ENCODE measurements around the gene TDRD9. TPM values are rescaled to one million over a fixed set of nuclear protein-coding genes. Genes with fewer than 3 reads are reported as not detected.

The TDRD9 gene
- total RNA-seq, 1 experiment from 2014 or later, result 0.07 TPM

DNA sequence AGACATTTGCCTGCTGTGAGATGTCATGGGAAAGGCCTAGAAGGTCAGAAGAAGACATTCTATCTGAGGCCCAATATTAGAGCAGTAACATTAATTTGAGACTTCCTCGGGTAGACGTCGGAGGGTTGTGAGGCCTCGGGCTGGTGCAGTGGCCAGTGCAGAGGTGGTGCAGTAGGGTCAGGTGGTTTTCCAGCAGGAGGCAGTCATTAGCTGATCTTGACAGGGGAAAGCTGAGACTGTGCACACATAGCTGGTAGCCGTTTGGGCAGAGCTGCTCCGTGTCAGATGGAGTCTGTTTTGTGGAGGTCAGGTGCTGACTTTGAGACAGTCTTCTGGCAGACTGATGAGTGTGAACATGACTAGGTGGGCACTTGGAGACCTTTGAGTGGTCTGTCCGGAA is 91.5 kb downstream of the TDRD9 start:
- H3K27ac ChIP-seq (ENCODE audit: low read length), result no peak overlapping the region
- no peaks in the 10 kb centered on the region for H3F3A ChIP-seq (ENCODE audit: low read length, unreplicated experiment)
- BruUV-seq (replicated peaks), result no TSS peak
- H3K4me1 ChIP-seq (ENCODE audit: insufficient read depth, low read length), result 0 out of 2 replicates have a peak, but pooled peaks cover under 1% of the 10 kb centered on the region
- H3K9ac ChIP-seq (ENCODE audit: low read length), result no peak overlapping the region
- H3K27me3 ChIP-seq (ENCODE audit: low read length), result no peaks in the 10 kb centered on the region
- H3K9me3 ChIP-seq (ENCODE audit: low read length), result no peaks in the 10 kb centered on the region
- H2AFZ ChIP-seq (ENCODE audit: low read length), result no peak overlapping the region
- TF ChIP-seq, protein P1, sequence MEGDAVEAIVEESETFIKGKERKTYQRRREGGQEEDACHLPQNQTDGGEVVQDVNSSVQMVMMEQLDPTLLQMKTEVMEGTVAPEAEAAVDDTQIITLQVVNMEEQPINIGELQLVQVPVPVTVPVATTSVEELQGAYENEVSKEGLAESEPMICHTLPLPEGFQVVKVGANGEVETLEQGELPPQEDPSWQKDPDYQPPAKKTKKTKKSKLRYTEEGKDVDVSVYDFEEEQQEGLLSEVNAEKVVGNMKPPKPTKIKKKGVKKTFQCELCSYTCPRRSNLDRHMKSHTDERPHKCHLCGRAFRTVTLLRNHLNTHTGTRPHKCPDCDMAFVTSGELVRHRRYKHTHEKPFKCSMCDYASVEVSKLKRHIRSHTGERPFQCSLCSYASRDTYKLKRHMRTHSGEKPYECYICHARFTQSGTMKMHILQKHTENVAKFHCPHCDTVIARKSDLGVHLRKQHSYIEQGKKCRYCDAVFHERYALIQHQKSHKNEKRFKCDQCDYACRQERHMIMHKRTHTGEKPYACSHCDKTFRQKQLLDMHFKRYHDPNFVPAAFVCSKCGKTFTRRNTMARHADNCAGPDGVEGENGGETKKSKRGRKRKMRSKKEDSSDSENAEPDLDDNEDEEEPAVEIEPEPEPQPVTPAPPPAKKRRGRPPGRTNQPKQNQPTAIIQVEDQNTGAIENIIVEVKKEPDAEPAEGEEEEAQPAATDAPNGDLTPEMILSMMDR (conservative IDR thresholded peaks at IDR 0.05; ENCODE audit: low read depth, low read length), result no peak
- TF ChIP-seq EZH2 (IDR thresholded peaks at IDR 0.05; ENCODE audit: low read length, unreplicated experiment) (no peak), EZH2phosphoT487 (IDR thresholded peaks at IDR 0.05; ENCODE audit: borderline replicate concordance, low read length) (no peak)
- ATAC-seq (no peak), DNase-seq (no peak)
- H4K20me1 ChIP-seq (ENCODE audit: low read length), result no peaks in the 10 kb centered on the region
- intact Hi-C loops (cut with micrococcal nuclease), result no loop called here
- H3K79me2 ChIP-seq (ENCODE audit: low read length), result no peaks in the 10 kb centered on the region
- no peak overlapping the region for H3K4me2 ChIP-seq (ENCODE audit: low read length)
- ChIA-PET CTCF (no interaction called here), POLR2A (ENCODE audit: unreplicated experiment) (no interaction called here)
- no peaks in the 10 kb centered on the region for H3K36me3 ChIP-seq (ENCODE audit: low read depth, low read length)
- no peaks in the 10 kb centered on the region for H3K9me2 ChIP-seq (replicated peaks; ENCODE audit: low read length)
- H3K4me3 ChIP-seq (ENCODE audit: low read length), result no peak overlapping the region

DNA sequence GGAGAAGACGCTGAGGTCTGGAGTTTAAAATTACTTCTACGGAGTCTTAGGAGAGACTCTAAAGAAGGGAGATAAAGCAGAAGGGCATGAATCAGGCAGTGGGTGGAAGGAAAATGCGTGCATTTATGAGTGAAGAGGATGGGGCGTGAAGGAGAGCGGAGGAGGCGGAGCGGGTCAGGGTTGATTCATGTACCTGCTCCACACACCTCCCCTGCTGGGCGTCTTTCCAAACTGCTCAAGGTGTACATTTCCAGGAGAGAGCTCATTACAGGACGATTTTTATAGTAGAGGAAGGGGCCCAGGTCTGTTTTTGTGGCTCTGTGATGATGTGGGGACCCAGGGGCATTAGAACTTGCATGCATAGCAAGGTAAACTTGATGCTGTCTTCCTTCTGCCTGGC is 92.2 kb downstream of the TDRD9 start:
- no peaks in the 10 kb centered on the region for H3F3A ChIP-seq (ENCODE audit: low read length, unreplicated experiment)
- CTCF ChIA-PET, result no interaction called here
- TF ChIP-seq EZH2 (IDR thresholded peaks at IDR 0.05; ENCODE audit: low read length, unreplicated experiment), result no peak
- TF ChIP-seq, protein P1 (conservative IDR thresholded peaks at IDR 0.05; ENCODE audit: low read depth, low read length), result no peak
- TF ChIP-seq EZH2phosphoT487 (IDR thresholded peaks at IDR 0.05; ENCODE audit: borderline replicate concordance, low read length), result no peak
- intact Hi-C loops (cut with micrococcal nuclease), result no loop called here
- H3K9me2 ChIP-seq (replicated peaks; ENCODE audit: low read length), result no peaks in the 10 kb centered on the region
- ATAC-seq (no peak), DNase-seq (no peak)
- no peak overlapping the region for H3K27ac ChIP-seq (ENCODE audit: low read length)
- H2AFZ ChIP-seq (ENCODE audit: low read length), result no peak overlapping the region
- BruUV-seq (replicated peaks), result no TSS peak
- no peak overlapping the region for H3K4me2 ChIP-seq (ENCODE audit: low read length)
- H3K4me1 ChIP-seq (ENCODE audit: insufficient read depth, low read length), result no peaks in the 10 kb centered on the region
- H3K27me3 ChIP-seq (ENCODE audit: low read length), result no peaks in the 10 kb centered on the region
- no peaks in the 10 kb centered on the region for H3K9me3 ChIP-seq (ENCODE audit: low read length)
- no peak overlapping the region for H3K4me3 ChIP-seq (ENCODE audit: low read length)
- POLR2A ChIA-PET (ENCODE audit: unreplicated experiment), result no interaction called here
- no peaks in the 10 kb centered on the region for H3K36me3 ChIP-seq (ENCODE audit: low read depth, low read length)
- no peaks in the 10 kb centered on the region for H3K79me2 ChIP-seq (ENCODE audit: low read length)
- no peaks in the 10 kb centered on the region for H4K20me1 ChIP-seq (ENCODE audit: low read length)
- no peak overlapping the region for H3K9ac ChIP-seq (ENCODE audit: low read length)

DNA sequence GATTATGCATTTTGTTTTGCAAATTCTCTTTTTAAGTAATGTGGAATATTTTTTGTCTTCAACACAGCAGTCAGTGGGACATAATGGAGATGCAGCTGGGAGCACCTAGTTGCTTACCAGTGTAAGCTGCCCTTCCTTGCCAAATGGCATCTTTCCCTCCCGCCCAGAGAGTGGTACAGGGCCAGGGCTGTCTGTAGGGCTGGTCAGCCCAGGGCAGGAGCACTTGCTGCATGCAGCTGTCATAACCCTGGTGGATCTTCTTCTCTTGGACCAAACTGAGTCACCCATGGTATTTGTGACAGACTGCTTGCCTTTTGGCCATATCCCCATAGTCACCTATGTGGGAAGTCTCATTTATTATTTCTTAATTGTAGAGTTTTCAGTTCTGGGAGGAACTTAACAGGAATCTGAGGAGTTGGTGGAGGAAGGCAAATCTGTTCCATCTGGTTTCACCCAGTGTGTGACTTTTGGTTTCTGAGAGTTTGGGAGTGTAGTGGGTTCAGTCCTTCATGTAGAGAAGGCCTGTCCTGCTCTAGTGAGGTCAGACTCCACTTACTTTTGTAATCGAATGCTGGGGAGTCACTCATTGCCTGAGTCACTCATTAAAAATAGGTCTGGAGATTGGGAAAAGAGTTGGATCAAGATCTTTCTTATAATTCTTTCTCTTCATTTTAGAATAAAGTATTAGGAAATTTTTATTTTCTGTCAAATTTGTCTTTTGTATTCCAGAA is 95.2 kb downstream of the TDRD9 start:
- H3K36me3 ChIP-seq (ENCODE audit: low read depth, low read length), result no peaks in the 10 kb centered on the region
- DNase-seq (no peak), ATAC-seq (no peak)
- H3K4me1 ChIP-seq (ENCODE audit: insufficient read depth, low read length), result no peaks in the 10 kb centered on the region
- H3K9me3 ChIP-seq (ENCODE audit: low read length), result no peaks in the 10 kb centered on the region
- no peak overlapping the region for H3K27ac ChIP-seq (ENCODE audit: low read length)
- H3K9ac ChIP-seq (ENCODE audit: low read length), result no peak overlapping the region
- H2AFZ ChIP-seq (ENCODE audit: low read length), result no peak overlapping the region
- peaks cover 5% of the 10 kb centered on the region; the same call in 1 of the 2 replicates for H3K27me3 ChIP-seq (ENCODE audit: low read length)
- H3K4me3 ChIP-seq (ENCODE audit: low read length), result no peak overlapping the region
- no peaks in the 10 kb centered on the region for H4K20me1 ChIP-seq (ENCODE audit: low read length)
- no peak for TF ChIP-seq EZH2 (IDR thresholded peaks at IDR 0.05; ENCODE audit: low read length, unreplicated experiment)
- no peaks in the 10 kb centered on the region for H3F3A ChIP-seq (ENCODE audit: low read length, unreplicated experiment)
- no peaks in the 10 kb centered on the region for H3K79me2 ChIP-seq (ENCODE audit: low read length)
- CTCF ChIA-PET, result no interaction called here
- H3K4me2 ChIP-seq (ENCODE audit: low read length), result no peak overlapping the region
- BruUV-seq (replicated peaks), result no TSS peak
- POLR2A ChIA-PET (ENCODE audit: unreplicated experiment), result no interaction called here
- H3K9me2 ChIP-seq (replicated peaks; ENCODE audit: low read length), result no peaks in the 10 kb centered on the region
- intact Hi-C loops (cut with micrococcal nuclease), result no loop called here
